ENCODE results near the gene UBALD2. TPM values are rescaled to one million over a fixed set of nuclear protein-coding genes. Genes with fewer than 3 reads are reported as not detected.
A peak's percentile ranks its signal among the peaks of the same experiment; 100 is the strongest.

UBALD2 gene
- total RNA-seq, 3 donors from 2014 or later, result 11.1 to 15.1 (median 13.0) TPM

- H3K4me1 ChIP-seq, result peaks cover 47 to 50% of the 10 kb centered on the region in 2 donors
- H3K36me3 ChIP-seq, result no peaks in the 10 kb centered on the region
- intact Hi-C loops (cut with DNase I; ENCODE audit: low total_unique reads), result no loop called here
- H3K4me3 ChIP-seq, result no peak overlapping the region
- DNase-seq (ENCODE audit: low spot score in 2 of 2), result no peak
- H3K9me3 ChIP-seq, result no peaks in the 10 kb centered on the region
- TF ChIP-seq POLR2AphosphoS5 (IDR thresholded peaks at IDR 0.05) (no peak), CTCF (IDR thresholded peaks at IDR 0.05) (no peak), POLR2A (IDR thresholded peaks at IDR 0.05) (no peak)
- H3K27me3 ChIP-seq, result no peaks in the 10 kb centered on the region
- H3K27ac ChIP-seq, result peak overlapping the region; percentile 84 to 97
These were observed 4.1 kb downstream of the UBALD2 start for GRCh38 chr17:76268991-76269981.

GRCh38 chr17:76270127-76270592 is 5.0 kb downstream of the UBALD2 start:
- Histone ChIP-seq H3K27me3 (no peaks in the 10 kb centered on the region), H3K36me3 (no peaks in the 10 kb centered on the region), H3K4me1 (peaks cover 44 to 50% of the 10 kb centered on the region in 2 donors), H3K27ac (peak overlapping the region in 1 of 2 donors; percentile 97), H3K4me3 (no peak overlapping the region), H3K9me3 (no peaks in the 10 kb centered on the region)
- intact Hi-C loops (cut with DNase I; ENCODE audit: low total_unique reads), result no loop called here
- no peak for DNase-seq (ENCODE audit: low spot score in 2 of 2)
- no peak for TF ChIP-seq POLR2A (IDR thresholded peaks at IDR 0.05)
- TF ChIP-seq POLR2AphosphoS5 (IDR thresholded peaks at IDR 0.05), result no peak
- no peak for TF ChIP-seq CTCF (IDR thresholded peaks at IDR 0.05)

- intact Hi-C loops (cut with DNase I; ENCODE audit: low total_unique reads), result no loop called here
- peaks cover 44 to 50% of the 10 kb centered on the region in 2 donors for H3K4me1 ChIP-seq
- no peaks in the 10 kb centered on the region for H3K36me3 ChIP-seq
These were observed 5.9 kb downstream of the UBALD2 start for GRCh38 chr17:76270770-76271668.

GRCh38 chr17:76271669-76272540 is 6.8 kb downstream of the UBALD2 start:
- DNase-seq (ENCODE audit: low spot score in 2 of 2), result peak in 1 of 2 donors; percentile 39
- Histone ChIP-seq H3K36me3 (no peaks in the 10 kb centered on the region), H3K27ac (peak overlapping the region; percentile 86 to 90), H3K27me3 (no peaks in the 10 kb centered on the region), H3K9me3 (no peaks in the 10 kb centered on the region), H3K4me1 (peaks cover 46 to 48% of the 10 kb centered on the region in 2 donors), H3K4me3 (peak overlapping the region; percentile 22 to 70 (median 50))
- TF ChIP-seq CTCF (IDR thresholded peaks at IDR 0.05) (no peak), POLR2A (IDR thresholded peaks at IDR 0.05) (no peak), POLR2AphosphoS5 (IDR thresholded peaks at IDR 0.05) (peak in 1 of 3 donors; percentile 16)
- intact Hi-C loops (cut with DNase I; ENCODE audit: low total_unique reads), result no loop called here

More at GRCh38 chr17:76270770-76271668, 5.9 kb downstream of the UBALD2 start:
- DNase-seq (ENCODE audit: low spot score in 2 of 2), result no peak
- Histone ChIP-seq H3K27me3 (no peaks in the 10 kb centered on the region), H3K4me3 (peak overlapping the region in 2 of 3 donors; percentile 50 to 70), H3K27ac (peak overlapping the region; percentile 86 to 90), H3K9me3 (no peaks in the 10 kb centered on the region)
- TF ChIP-seq POLR2AphosphoS5 (IDR thresholded peaks at IDR 0.05) (no peak), CTCF (IDR thresholded peaks at IDR 0.05) (no peak)

Data from breast epithelium (tissue), 4 donors.